PC-3 (cell line): Measurements from ENCODE around the gene STUB1. TPM values are rescaled to one million over a fixed set of nuclear protein-coding genes. Genes with fewer than 3 reads are reported as not detected.

Source experiments
- ATAC-seq: fragments of 200-7000 bp; cut with Tn5 transposase; 2 replicates; pipeline ENCODE4 v1.9.1; 2020; ENCODE audit warnings: mild to moderate bottlenecking, moderate library complexity
- BruUV-seq: library from RNA; stranded (reverse); fragments of 400-500 nt; replicated peaks from 2 replicates; lab custom pipeline; 2021; lab: Mats Ljungman, UMichigan
- CTCF ChIA-PET: fragments of 300-600 bp; sonication (Branson Sonifier 250); formaldehyde crosslinking; loops from one replicate; lab custom pipeline; 2022; ENCODE audit warnings: antibody characterized with exemption; lab: Charles Lee
- POLR2A ChIA-PET: fragments of 300-600 bp; sonication (Branson Sonifier 250); formaldehyde crosslinking; loops from one replicate; lab custom pipeline; 2022; ENCODE audit warnings: antibody characterized with exemption; ENCODE audit not compliant: unreplicated experiment; lab: Charles Lee
- DNase-seq: peaks from one replicate; pipeline ENCODE4 v3.0.0-alpha.2; 2015
- H2AFZ ChIP-seq: fragments of 300-600 bp; sonication (generic); 2 replicates; pipeline ENCODE4 v1.6.0; 2016; ENCODE audit warnings: antibody characterized with exemption, low read length
- H3F3A ChIP-seq: fragments of 300-600 bp; sonication (generic); one replicate; pipeline ENCODE4 v1.6.0; 2017; ENCODE audit warnings: antibody characterized with exemption, low read length, control low read depth, mild to moderate bottlenecking; ENCODE audit not compliant: unreplicated experiment
- H3K27ac ChIP-seq: fragments of 300-600 bp; sonication (generic); 2 replicates; pipeline ENCODE4 v1.5.1; 2016; ENCODE audit warnings: mild to moderate bottlenecking, low read length
- H3K27me3 ChIP-seq: fragments of 300-600 bp; sonication (generic); 2 replicates; pipeline ENCODE4 v1.6.1; 2016; ENCODE audit warnings: low read length, mixed read lengths
- H3K36me3 ChIP-seq: fragments of 300-600 bp; sonication (generic); 2 replicates; pipeline ENCODE4 v1.6.1; 2016; ENCODE audit warnings: low read depth, mixed run types, low read length, mixed read lengths
- H3K4me1 ChIP-seq: fragments of 300-600 bp; sonication (generic); 2 replicates; pipeline ENCODE4 v1.5.1; 2016; ENCODE audit warnings: low read length; ENCODE audit not compliant: insufficient read depth
- H3K4me2 ChIP-seq: fragments of 300-600 bp; sonication (generic); 2 replicates; pipeline ENCODE4 v1.6.0; 2016; ENCODE audit warnings: low read length
- H3K4me3 ChIP-seq: fragments of 300-600 bp; sonication (generic); 2 replicates; pipeline ENCODE4 v1.5.1; 2016; ENCODE audit warnings: mild to moderate bottlenecking, low read length, mixed read lengths
- H3K79me2 ChIP-seq: fragments of 300-600 bp; sonication (generic); 2 replicates; pipeline ENCODE4 v1.6.1; 2017; ENCODE audit warnings: low read length, mixed read lengths
- H3K9ac ChIP-seq: fragments of 300-600 bp; sonication (generic); 2 replicates; pipeline ENCODE4 v1.6.0; 2016; ENCODE audit warnings: mild to moderate bottlenecking, low read length
- H3K9me2 ChIP-seq: fragments of 300-600 bp; sonication (generic); replicated peaks from 2 replicates; pipeline ENCODE4 v1.6.1; 2016; ENCODE audit warnings: mixed run types, low read length, mixed read lengths
- H3K9me3 ChIP-seq: fragments of 300-600 bp; sonication (generic); 2 replicates; pipeline ENCODE4 v1.6.1; 2016; ENCODE audit warnings: low read length, mixed read lengths
- H4K20me1 ChIP-seq: fragments of 300-600 bp; sonication (generic); 2 replicates; pipeline ENCODE4 v1.6.1; 2016; ENCODE audit warnings: low read length, mixed read lengths
- CTCF ChIP-seq: fragments of 300-600 bp; sonication (generic); conservative IDR thresholded peaks from 2 replicates; pipeline ENCODE4 v1.5.1; 2017; ENCODE audit warnings: antibody characterized with exemption, low read depth, mild to moderate bottlenecking, low read length
- EZH2 ChIP-seq: fragments of 300-600 bp; sonication (generic); IDR thresholded peaks from one replicate; pipeline ENCODE4 v1.6.1; 2017; ENCODE audit warnings: antibody characterized with exemption, mild to moderate bottlenecking, low read length; ENCODE audit not compliant: unreplicated experiment
- EZH2phosphoT487 ChIP-seq: fragments of 300-600 bp; sonication (generic); IDR thresholded peaks from 2 replicates; pipeline ENCODE4 v1.6.1; 2018; ENCODE audit warnings: mild to moderate bottlenecking, antibody characterized with exemption, low read length, borderline replicate concordance
- intact Hi-C: fragments of 100-400 bp; cut with micrococcal nuclease; formaldehyde crosslinking; loops from 2 replicates; pipeline ENCODE4 v1.9.0; 2023
- total RNA-seq: library from RNA; depleted of rRNA; stranded (reverse); fragments of >200 nt; gene quantifications from 2 replicates; pipeline ENCODE4 v1.2.3, GENCODE V29; 2014

Gene STUB1
- total RNA-seq, 1 experiment from 2014 or later, result 152 TPM

- no peaks in the 10 kb centered on the region for H3K36me3 ChIP-seq
- TF ChIP-seq CTCF (peak; percentile 42), EZH2phosphoT487 (no peak), EZH2 (no peak)
- no peak overlapping the region for H3K27ac ChIP-seq
- peak overlapping the region; percentile 69; the same call in 1 of the 2 replicates for H3K9ac ChIP-seq
- intact Hi-C loops, result loop anchor here (1.0 to 10.0 kb wide), 2 partner anchors 8 to 65 kb away; partner anchors contain the start of genes CHTF18 and RPUSD1
- ATAC-seq (peak; percentile 25), DNase-seq (peak; percentile 53)
- CTCF ChIA-PET, result interaction anchor here (0.5 kb wide), 1 partner anchor 337 kb away, joined by 3 read pairs; no protein-coding TSS in a partner anchor
- no peaks in the 10 kb centered on the region for H3K9me3 ChIP-seq
- POLR2A ChIA-PET, result interaction anchor here (0.7 kb wide), 1 partner anchor 69 kb away, joined by 3 read pairs; the partner anchor contains the start of gene CHTF18
- no peaks in the 10 kb centered on the region for H3F3A ChIP-seq
- peaks cover 19% of the 10 kb centered on the region for H3K79me2 ChIP-seq
- peak overlapping the region; percentile 93 for H3K4me2 ChIP-seq
- H3K9me2 ChIP-seq, result no peaks in the 10 kb centered on the region
- peaks cover 8% of the 10 kb centered on the region; the same call in 1 of the 2 replicates for H4K20me1 ChIP-seq
- peaks cover 26% of the 10 kb centered on the region for H3K4me1 ChIP-seq
- H2AFZ ChIP-seq, result no peak overlapping the region
- TSS peak; percentile 71 for BruUV-seq
- peak overlapping the region; percentile 82 for H3K4me3 ChIP-seq
- no peaks in the 10 kb centered on the region for H3K27me3 ChIP-seq
Observed at GRCh38 chr16:719815-720446, 39.7 kb downstream of the STUB1 start.

GRCh38 chr16:720447-720989 lies 40.3 kb downstream of the STUB1 start:
- Histone ChIP-seq H3F3A (no peaks in the 10 kb centered on the region), H3K4me3 (peak overlapping the region; percentile 82), H3K79me2 (peaks cover 16% of the 10 kb centered on the region), H3K36me3 (no peaks in the 10 kb centered on the region), H3K4me1 (peaks cover 26% of the 10 kb centered on the region), H2AFZ (peak overlapping the region; percentile 67; the same call in 1 of the 2 replicates), H3K27me3 (no peaks in the 10 kb centered on the region), H3K9me2 (no peaks in the 10 kb centered on the region), H3K27ac (peak overlapping the region; percentile 43), H3K4me2 (peak overlapping the region; percentile 93), H4K20me1 (peaks cover 8% of the 10 kb centered on the region; the same call in 1 of the 2 replicates), H3K9ac (peak overlapping the region; percentile 69), H3K9me3 (no peaks in the 10 kb centered on the region)
- ChIA-PET CTCF (interaction anchor here (0.5 kb wide), 1 partner anchor 337 kb away, joined by 3 read pairs; no protein-coding TSS in a partner anchor), POLR2A (interaction anchor here (0.7 to 1.4 kb wide), 2 partner anchors 8 to 68 kb away, joined by 3 to 5 read pairs; partner anchors contain the start of gene CHTF18)
- DNase-seq (peak; percentile 50), ATAC-seq (peak; percentile 46)
- BruUV-seq, result no TSS peak
- TF ChIP-seq EZH2 (no peak), EZH2phosphoT487 (no peak), CTCF (no peak)
- intact Hi-C loops, result loop anchor here (1.0 kb wide), 1 partner anchor 8 kb away; no protein-coding TSS in a partner anchor
